Measurements from ENCODE around the gene BBS2. TPM values are rescaled to one million over a fixed set of nuclear protein-coding genes. Genes with fewer than 3 reads are reported as not detected.

The BBS2 gene
- total RNA-seq, 2 experiments from 2014 or later, result 13.9 to 18.3 TPM

DNA sequence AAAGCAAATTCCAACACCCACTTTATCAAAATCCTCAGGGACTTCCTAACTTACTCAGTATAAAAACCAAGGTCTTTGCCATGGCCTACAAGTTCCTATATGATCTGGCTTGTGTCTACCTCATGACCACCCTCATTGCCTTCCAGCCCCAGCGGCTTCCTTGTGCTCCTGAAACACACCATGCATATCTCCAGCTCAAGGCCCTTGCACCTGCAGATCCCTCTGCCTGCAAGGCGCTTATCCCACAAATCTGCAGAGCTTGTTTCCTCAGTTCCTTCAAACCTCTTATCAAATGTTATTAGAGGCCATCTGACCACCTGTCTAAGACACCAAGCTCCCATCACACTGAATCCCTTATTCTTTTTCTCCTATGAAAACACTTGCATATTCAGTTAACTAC, 2.6 kb downstream of the BBS2 start:
- DNase-seq (ENCODE audit: low spot score), result no peak
- H3K79me2 ChIP-seq (ENCODE audit: insufficient read depth, low read depth, low read length), result no peaks in the 10 kb centered on the region
- H3K9me2 ChIP-seq (ENCODE audit: insufficient read depth, low read length), result no peaks in the 10 kb centered on the region
- TF ChIP-seq EZH2phosphoT487 (IDR thresholded peaks at IDR 0.05; ENCODE audit: borderline replicate concordance, low read depth, low read length), result no peak
- TF ChIP-seq, protein P1, sequence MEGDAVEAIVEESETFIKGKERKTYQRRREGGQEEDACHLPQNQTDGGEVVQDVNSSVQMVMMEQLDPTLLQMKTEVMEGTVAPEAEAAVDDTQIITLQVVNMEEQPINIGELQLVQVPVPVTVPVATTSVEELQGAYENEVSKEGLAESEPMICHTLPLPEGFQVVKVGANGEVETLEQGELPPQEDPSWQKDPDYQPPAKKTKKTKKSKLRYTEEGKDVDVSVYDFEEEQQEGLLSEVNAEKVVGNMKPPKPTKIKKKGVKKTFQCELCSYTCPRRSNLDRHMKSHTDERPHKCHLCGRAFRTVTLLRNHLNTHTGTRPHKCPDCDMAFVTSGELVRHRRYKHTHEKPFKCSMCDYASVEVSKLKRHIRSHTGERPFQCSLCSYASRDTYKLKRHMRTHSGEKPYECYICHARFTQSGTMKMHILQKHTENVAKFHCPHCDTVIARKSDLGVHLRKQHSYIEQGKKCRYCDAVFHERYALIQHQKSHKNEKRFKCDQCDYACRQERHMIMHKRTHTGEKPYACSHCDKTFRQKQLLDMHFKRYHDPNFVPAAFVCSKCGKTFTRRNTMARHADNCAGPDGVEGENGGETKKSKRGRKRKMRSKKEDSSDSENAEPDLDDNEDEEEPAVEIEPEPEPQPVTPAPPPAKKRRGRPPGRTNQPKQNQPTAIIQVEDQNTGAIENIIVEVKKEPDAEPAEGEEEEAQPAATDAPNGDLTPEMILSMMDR (conservative IDR thresholded peaks at IDR 0.05; ENCODE audit: low read length), result no peak
- H3K4me3 ChIP-seq (ENCODE audit: low read depth, low read length, poor library complexity, severe bottlenecking), result no peak overlapping the region
- H2AFZ ChIP-seq (ENCODE audit: low read length), result no peak overlapping the region
- intact Hi-C loops (cut with micrococcal nuclease; ENCODE audit: unreplicated experiment), result no loop called here
- ChIA-PET POLR2A (interaction anchor here (0.7 kb wide), 1 partner anchor 30 kb away, joined by 3 read pairs; no protein-coding TSS in a partner anchor), CTCF (ENCODE audit: unreplicated experiment) (no interaction called here)
- H3K36me3 ChIP-seq (ENCODE audit: insufficient read depth, low read length), result no peaks in the 10 kb centered on the region
- H3K27ac ChIP-seq (ENCODE audit: low read depth, low read length, poor library complexity, severe bottlenecking), result no peak overlapping the region
- H4K20me1 ChIP-seq (ENCODE audit: insufficient read depth, low read length), result no peaks in the 10 kb centered on the region
- BruUV-seq (replicated peaks), result no TSS peak
- H3K9me3 ChIP-seq (ENCODE audit: low read length), result 0 out of 2 replicates have a peak, but pooled peaks cover 4% of the 10 kb centered on the region
- no peak overlapping the region for H3K4me2 ChIP-seq (ENCODE audit: low read length)
- H3K4me1 ChIP-seq (ENCODE audit: insufficient read depth, low read length, poor library complexity, severe bottlenecking), result peaks cover 11% of the 10 kb centered on the region

DNA sequence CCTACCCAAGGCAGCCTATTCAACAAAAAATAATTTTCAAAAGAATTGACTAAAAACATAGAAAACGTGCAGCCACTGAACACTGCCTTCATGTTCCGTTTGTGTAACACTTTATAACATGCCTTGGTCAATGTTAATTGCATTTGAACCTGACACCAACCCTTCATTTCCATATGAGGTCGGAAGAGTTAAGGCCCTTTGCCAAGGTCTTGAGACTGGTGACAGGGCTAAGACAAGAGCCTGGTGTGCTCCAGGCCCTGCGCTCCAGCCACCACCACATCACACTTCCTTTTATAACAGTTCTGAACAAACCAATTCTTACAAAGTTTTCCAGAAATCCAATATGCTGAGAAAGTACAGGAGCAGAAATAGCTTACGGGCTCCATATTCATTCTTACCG, 4.2 kb downstream of the BBS2 start:
- TF ChIP-seq EZH2phosphoT487 (IDR thresholded peaks at IDR 0.05; ENCODE audit: borderline replicate concordance, low read depth, low read length), result no peak
- TF ChIP-seq, protein P1 (conservative IDR thresholded peaks at IDR 0.05; ENCODE audit: low read length), result no peak
- Histone ChIP-seq H3K4me3 (ENCODE audit: low read depth, low read length, poor library complexity, severe bottlenecking) (no peak overlapping the region), H3K27ac (ENCODE audit: low read depth, low read length, poor library complexity, severe bottlenecking) (no peak overlapping the region), H4K20me1 (ENCODE audit: insufficient read depth, low read length) (no peaks in the 10 kb centered on the region), H3K79me2 (ENCODE audit: insufficient read depth, low read depth, low read length) (no peaks in the 10 kb centered on the region), H3K36me3 (ENCODE audit: insufficient read depth, low read length) (no peaks in the 10 kb centered on the region), H2AFZ (ENCODE audit: low read length) (no peak overlapping the region), H3K4me1 (ENCODE audit: insufficient read depth, low read length, poor library complexity, severe bottlenecking) (peaks cover 11% of the 10 kb centered on the region), H3K9me2 (ENCODE audit: insufficient read depth, low read length) (no peaks in the 10 kb centered on the region), H3K9me3 (ENCODE audit: low read length) (0 out of 2 replicates have a peak, but pooled peaks cover 4% of the 10 kb centered on the region), H3K4me2 (ENCODE audit: low read length) (no peak overlapping the region)
- ChIA-PET POLR2A (interaction anchor here (0.6 kb wide), 1 partner anchor 945 kb away, joined by 3 read pairs; no protein-coding TSS in a partner anchor), CTCF (ENCODE audit: unreplicated experiment) (no interaction called here)
- no peak for DNase-seq (ENCODE audit: low spot score)
- intact Hi-C loops (cut with micrococcal nuclease; ENCODE audit: unreplicated experiment), result no loop called here
- BruUV-seq (replicated peaks), result no TSS peak

DNA sequence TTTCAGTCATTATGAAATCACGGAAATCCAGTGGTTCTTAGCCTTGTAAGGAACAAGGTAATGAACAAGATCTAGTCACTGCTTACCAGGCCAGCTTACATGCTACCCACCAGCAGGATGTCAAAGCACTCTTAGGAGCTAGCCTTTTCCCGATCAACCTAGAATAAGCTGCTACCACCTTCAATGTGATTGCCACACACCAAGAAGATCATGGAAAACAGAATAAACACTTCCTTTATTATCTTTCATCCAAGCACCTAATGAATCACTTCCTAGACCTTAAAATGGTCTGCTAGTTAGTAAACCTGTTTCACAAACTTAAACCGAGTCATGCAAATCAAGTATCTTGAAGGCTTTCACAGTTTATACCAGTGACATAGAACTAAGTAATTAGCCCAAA, 5.0 kb downstream of the BBS2 start:
- no peak for DNase-seq (ENCODE audit: low spot score)
- BruUV-seq (replicated peaks), result no TSS peak
- Histone ChIP-seq H3K4me3 (ENCODE audit: low read depth, low read length, poor library complexity, severe bottlenecking) (no peak overlapping the region), H3K4me2 (ENCODE audit: low read length) (no peak overlapping the region), H3K79me2 (ENCODE audit: insufficient read depth, low read depth, low read length) (no peaks in the 10 kb centered on the region), H4K20me1 (ENCODE audit: insufficient read depth, low read length) (no peaks in the 10 kb centered on the region), H3K9me2 (ENCODE audit: insufficient read depth, low read length) (no peaks in the 10 kb centered on the region), H3K9me3 (ENCODE audit: low read length) (0 out of 2 replicates have a peak, but pooled peaks cover 4% of the 10 kb centered on the region), H3K36me3 (ENCODE audit: insufficient read depth, low read length) (no peaks in the 10 kb centered on the region), H2AFZ (ENCODE audit: low read length) (no peak overlapping the region), H3K27ac (ENCODE audit: low read depth, low read length, poor library complexity, severe bottlenecking) (no peak overlapping the region), H3K4me1 (ENCODE audit: insufficient read depth, low read length, poor library complexity, severe bottlenecking) (peaks cover 4% of the 10 kb centered on the region)
- ChIA-PET POLR2A (interaction anchor here (0.9 kb wide), 1 partner anchor 10 kb away, joined by 3 read pairs; no protein-coding TSS in a partner anchor), CTCF (ENCODE audit: unreplicated experiment) (no interaction called here)
- intact Hi-C loops (cut with micrococcal nuclease; ENCODE audit: unreplicated experiment), result loop anchor here (1.0 kb wide), 1 partner anchor 85 kb away; no protein-coding TSS in a partner anchor
- no peak for TF ChIP-seq EZH2phosphoT487 (IDR thresholded peaks at IDR 0.05; ENCODE audit: borderline replicate concordance, low read depth, low read length)
- TF ChIP-seq, protein P1 (conservative IDR thresholded peaks at IDR 0.05; ENCODE audit: low read length), result no peak
